ENCODE results near the gene HAPSTR1. TPM values are rescaled to one million over a fixed set of nuclear protein-coding genes. Genes with fewer than 3 reads are reported as not detected.
A peak's percentile ranks its signal among the peaks of the same experiment; 100 is the strongest.

HAPSTR1 gene
- polyA plus RNA-seq, 1 donor, result 31.4 TPM

- WGBS (ENCODE audit: insufficient coverage, low lambda C conversion rate), result 75% methylated on average over 2 of the region's 9 CpGs
- Histone ChIP-seq H3K4me3 (ENCODE audit: low read length) (no peak overlapping the region), H3K4me1 (ENCODE audit: control insufficient read depth, insufficient read depth, low read length) (peaks cover 4% of the 10 kb centered on the region), H3K9me3 (ENCODE audit: control insufficient read depth, low read depth, low read length) (no peaks in the 10 kb centered on the region), H3K27ac (ENCODE audit: low read length) (no peak overlapping the region), H3K36me3 (ENCODE audit: control insufficient read depth, insufficient read depth, low read length) (peaks cover 57% of the 10 kb centered on the region), H3K27me3 (ENCODE audit: control insufficient read depth, insufficient read depth, low read length) (no peaks in the 10 kb centered on the region)
- no peak for DNase-seq
Observed at GRCh38 chr16:9107025-9107970, 15.9 kb downstream of the HAPSTR1 start.

- peaks cover 16% of the 10 kb centered on the region for H3K4me1 ChIP-seq (ENCODE audit: control insufficient read depth, insufficient read depth, low read length)
- no peak overlapping the region for H3K4me3 ChIP-seq (ENCODE audit: low read length)
- no peaks in the 10 kb centered on the region for H3K27me3 ChIP-seq (ENCODE audit: control insufficient read depth, insufficient read depth, low read length)
- no peak for DNase-seq
- peaks cover 42% of the 10 kb centered on the region for H3K36me3 ChIP-seq (ENCODE audit: control insufficient read depth, insufficient read depth, low read length)
- no CpG with 5 or more reads among the region's 4 CpGs for WGBS (ENCODE audit: insufficient coverage, low lambda C conversion rate)
- no peak overlapping the region for H3K27ac ChIP-seq (ENCODE audit: low read length)
- no peaks in the 10 kb centered on the region for H3K9me3 ChIP-seq (ENCODE audit: control insufficient read depth, low read depth, low read length)
Observed at GRCh38 chr16:9109255-9109654, 17.8 kb downstream of the HAPSTR1 start.

- H3K36me3 ChIP-seq (ENCODE audit: control insufficient read depth, insufficient read depth, low read length), result peaks cover 45% of the 10 kb centered on the region
- WGBS (ENCODE audit: insufficient coverage, low lambda C conversion rate), result no CpG with 5 or more reads among the region's 5 CpGs
- DNase-seq, result peak; percentile 38 to 69
- no peaks in the 10 kb centered on the region for H3K27me3 ChIP-seq (ENCODE audit: control insufficient read depth, insufficient read depth, low read length)
- H3K4me1 ChIP-seq (ENCODE audit: control insufficient read depth, insufficient read depth, low read length), result peaks cover 21% of the 10 kb centered on the region
- no peak overlapping the region for H3K4me3 ChIP-seq (ENCODE audit: low read length)
- no peaks in the 10 kb centered on the region for H3K9me3 ChIP-seq (ENCODE audit: control insufficient read depth, low read depth, low read length)
- peak overlapping the region; percentile 35 for H3K27ac ChIP-seq (ENCODE audit: low read length)
Observed at GRCh38 chr16:9112166-9112843, 20.9 kb downstream of the HAPSTR1 start.

GRCh38 chr16:9112844-9113186 lies 21.4 kb downstream of the HAPSTR1 start:
- 33% methylated on average over 1 of the region's 1 CpG for WGBS (ENCODE audit: insufficient coverage, low lambda C conversion rate)

GRCh38 chr16:9113707-9114106 lies 22.3 kb downstream of the HAPSTR1 start:
- no peaks in the 10 kb centered on the region for H3K27me3 ChIP-seq (ENCODE audit: control insufficient read depth, insufficient read depth, low read length)
- WGBS (ENCODE audit: insufficient coverage, low lambda C conversion rate), result 81% methylated on average over 2 of the region's 3 CpGs
- no peak overlapping the region for H3K4me3 ChIP-seq (ENCODE audit: low read length)
- H3K36me3 ChIP-seq (ENCODE audit: control insufficient read depth, insufficient read depth, low read length), result peaks cover 40% of the 10 kb centered on the region
- no peak for DNase-seq
- no peaks in the 10 kb centered on the region for H3K9me3 ChIP-seq (ENCODE audit: control insufficient read depth, low read depth, low read length)
- no peak overlapping the region for H3K27ac ChIP-seq (ENCODE audit: low read length)
- peaks cover 21% of the 10 kb centered on the region for H3K4me1 ChIP-seq (ENCODE audit: control insufficient read depth, insufficient read depth, low read length)

More at GRCh38 chr16:9112844-9113186, 21.4 kb downstream of the HAPSTR1 start:
- Histone ChIP-seq H3K4me3 (ENCODE audit: low read length) (no peak overlapping the region), H3K36me3 (ENCODE audit: control insufficient read depth, insufficient read depth, low read length) (peaks cover 45% of the 10 kb centered on the region), H3K9me3 (ENCODE audit: control insufficient read depth, low read depth, low read length) (no peaks in the 10 kb centered on the region), H3K27me3 (ENCODE audit: control insufficient read depth, insufficient read depth, low read length) (no peaks in the 10 kb centered on the region), H3K27ac (ENCODE audit: low read length) (peak overlapping the region; percentile 35), H3K4me1 (ENCODE audit: control insufficient read depth, insufficient read depth, low read length) (peaks cover 21% of the 10 kb centered on the region)
- DNase-seq, result no peak

GRCh38 chr16:9114112-9114511 lies 22.7 kb downstream of the HAPSTR1 start:
- H3K27ac ChIP-seq (ENCODE audit: low read length), result no peak overlapping the region
- 86% methylated on average over 1 of the region's 5 CpGs for WGBS (ENCODE audit: insufficient coverage, low lambda C conversion rate)

GRCh38 chr16:9114842-9115241 lies 23.4 kb downstream of the HAPSTR1 start:
- H3K27me3 ChIP-seq (ENCODE audit: control insufficient read depth, insufficient read depth, low read length), result no peaks in the 10 kb centered on the region
- H3K4me3 ChIP-seq (ENCODE audit: low read length), result no peak overlapping the region
- H3K27ac ChIP-seq (ENCODE audit: low read length), result no peak overlapping the region
- peaks cover 41% of the 10 kb centered on the region for H3K36me3 ChIP-seq (ENCODE audit: control insufficient read depth, insufficient read depth, low read length)
- WGBS (ENCODE audit: insufficient coverage, low lambda C conversion rate), result 100% methylated on average over 1 of the region's 3 CpGs
- DNase-seq, result no peak
- no peaks in the 10 kb centered on the region for H3K9me3 ChIP-seq (ENCODE audit: control insufficient read depth, low read depth, low read length)
- H3K4me1 ChIP-seq (ENCODE audit: control insufficient read depth, insufficient read depth, low read length), result peaks cover 21% of the 10 kb centered on the region

More at GRCh38 chr16:9114112-9114511, 22.7 kb downstream of the HAPSTR1 start:
- DNase-seq, result no peak
- H3K27me3 ChIP-seq (ENCODE audit: control insufficient read depth, insufficient read depth, low read length), result no peaks in the 10 kb centered on the region
- no peak overlapping the region for H3K4me3 ChIP-seq (ENCODE audit: low read length)
- no peaks in the 10 kb centered on the region for H3K9me3 ChIP-seq (ENCODE audit: control insufficient read depth, low read depth, low read length)
- H3K4me1 ChIP-seq (ENCODE audit: control insufficient read depth, insufficient read depth, low read length), result peaks cover 21% of the 10 kb centered on the region
- H3K36me3 ChIP-seq (ENCODE audit: control insufficient read depth, insufficient read depth, low read length), result peaks cover 38% of the 10 kb centered on the region

GRCh38 chr16:9115277-9115676 lies 23.8 kb downstream of the HAPSTR1 start:
- Histone ChIP-seq H3K4me1 (ENCODE audit: control insufficient read depth, insufficient read depth, low read length) (peaks cover 21% of the 10 kb centered on the region), H3K27ac (ENCODE audit: low read length) (no peak overlapping the region)

GRCh38 chr16:9116141-9116540 lies 24.7 kb downstream of the HAPSTR1 start:
- Histone ChIP-seq H3K4me3 (ENCODE audit: low read length) (no peak overlapping the region), H3K27ac (ENCODE audit: low read length) (no peak overlapping the region), H3K9me3 (ENCODE audit: control insufficient read depth, low read depth, low read length) (no peaks in the 10 kb centered on the region), H3K27me3 (ENCODE audit: control insufficient read depth, insufficient read depth, low read length) (no peaks in the 10 kb centered on the region), H3K4me1 (ENCODE audit: control insufficient read depth, insufficient read depth, low read length) (peaks cover 21% of the 10 kb centered on the region), H3K36me3 (ENCODE audit: control insufficient read depth, insufficient read depth, low read length) (peaks cover 48% of the 10 kb centered on the region)
- no CpG with 5 or more reads among the region's 2 CpGs for WGBS (ENCODE audit: insufficient coverage, low lambda C conversion rate)
- DNase-seq, result no peak

More at GRCh38 chr16:9115277-9115676, 23.8 kb downstream of the HAPSTR1 start:
- no peaks in the 10 kb centered on the region for H3K9me3 ChIP-seq (ENCODE audit: control insufficient read depth, low read depth, low read length)
- H3K4me3 ChIP-seq (ENCODE audit: low read length), result no peak overlapping the region
- H3K36me3 ChIP-seq (ENCODE audit: control insufficient read depth, insufficient read depth, low read length), result peaks cover 44% of the 10 kb centered on the region
- no CpG with 5 or more reads among the region's 3 CpGs for WGBS (ENCODE audit: insufficient coverage, low lambda C conversion rate)
- H3K27me3 ChIP-seq (ENCODE audit: control insufficient read depth, insufficient read depth, low read length), result no peaks in the 10 kb centered on the region
- no peak for DNase-seq

- no peaks in the 10 kb centered on the region for H3K27me3 ChIP-seq (ENCODE audit: control insufficient read depth, insufficient read depth, low read length)
- no peak overlapping the region for H3K4me3 ChIP-seq (ENCODE audit: low read length)
- H3K27ac ChIP-seq (ENCODE audit: low read length), result no peak overlapping the region
- no peaks in the 10 kb centered on the region for H3K9me3 ChIP-seq (ENCODE audit: control insufficient read depth, low read depth, low read length)
- no peak for DNase-seq
- H3K36me3 ChIP-seq (ENCODE audit: control insufficient read depth, insufficient read depth, low read length), result peaks cover 53% of the 10 kb centered on the region
- peaks cover 17% of the 10 kb centered on the region for H3K4me1 ChIP-seq (ENCODE audit: control insufficient read depth, insufficient read depth, low read length)
Observed at GRCh38 chr16:9118170-9118569, 26.7 kb downstream of the HAPSTR1 start.
